GM13977 (cell line): ENCODE measurements around the gene UNC5A.

Experiments used
- DNase-seq: peaks from one replicate; pipeline ENCODE4 v3.0.0; 2012; ENCODE audit warnings: low spot score
- in situ Hi-C: fragments of 300-500 bp; cut with MboI; formaldehyde crosslinking; loops from one replicate; pipeline ENCODE4 v1.12.0; 2022; ENCODE audit warnings: low sequenced_read_pairs, low pct_unique_long_range_greater_than_20kb, mixed read lengths, inconsistent platforms; ENCODE audit not compliant: unreplicated experiment
- TF ChIP-seq, protein P1 (sequence below): IDR thresholded peaks from 2 replicates; pipeline ENCODE4 v1.5.1; 2012; ENCODE audit warnings: mild to moderate bottlenecking, control low read depth; ENCODE audit not compliant: insufficient read depth; ENCODE audit errors: extremely low read depth, missing control alignments

Gene UNC5A

GRCh38 chr5:176820937-176821336 is 10.6 kb downstream of the UNC5A start:
- in situ Hi-C loops: no loop called here
- no peak for DNase-seq
- TF ChIP-seq, protein P1, sequence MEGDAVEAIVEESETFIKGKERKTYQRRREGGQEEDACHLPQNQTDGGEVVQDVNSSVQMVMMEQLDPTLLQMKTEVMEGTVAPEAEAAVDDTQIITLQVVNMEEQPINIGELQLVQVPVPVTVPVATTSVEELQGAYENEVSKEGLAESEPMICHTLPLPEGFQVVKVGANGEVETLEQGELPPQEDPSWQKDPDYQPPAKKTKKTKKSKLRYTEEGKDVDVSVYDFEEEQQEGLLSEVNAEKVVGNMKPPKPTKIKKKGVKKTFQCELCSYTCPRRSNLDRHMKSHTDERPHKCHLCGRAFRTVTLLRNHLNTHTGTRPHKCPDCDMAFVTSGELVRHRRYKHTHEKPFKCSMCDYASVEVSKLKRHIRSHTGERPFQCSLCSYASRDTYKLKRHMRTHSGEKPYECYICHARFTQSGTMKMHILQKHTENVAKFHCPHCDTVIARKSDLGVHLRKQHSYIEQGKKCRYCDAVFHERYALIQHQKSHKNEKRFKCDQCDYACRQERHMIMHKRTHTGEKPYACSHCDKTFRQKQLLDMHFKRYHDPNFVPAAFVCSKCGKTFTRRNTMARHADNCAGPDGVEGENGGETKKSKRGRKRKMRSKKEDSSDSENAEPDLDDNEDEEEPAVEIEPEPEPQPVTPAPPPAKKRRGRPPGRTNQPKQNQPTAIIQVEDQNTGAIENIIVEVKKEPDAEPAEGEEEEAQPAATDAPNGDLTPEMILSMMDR: no peak

DNA sequence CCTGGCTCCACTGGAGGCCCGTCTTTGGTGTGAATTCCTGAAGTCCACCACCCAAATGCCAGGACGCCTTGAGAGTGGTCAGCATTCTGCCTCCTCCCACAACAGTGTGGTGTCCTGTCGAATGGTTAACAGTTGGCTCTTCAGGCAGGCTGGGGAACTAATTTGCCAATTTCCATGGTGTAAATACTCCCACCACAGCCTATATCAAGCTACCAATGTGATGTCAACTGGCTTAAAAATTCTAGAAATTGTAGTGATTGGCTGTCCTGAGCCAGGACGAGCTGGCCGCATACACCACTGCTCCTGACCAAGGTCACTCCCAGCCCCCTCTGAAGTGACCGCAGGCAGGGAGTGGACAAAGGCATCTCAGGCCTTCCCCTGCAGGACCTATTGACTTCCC is 11.1 kb downstream of the UNC5A start:
- in situ Hi-C loops: no loop called here
- TF ChIP-seq, protein P1: no peak
- DNase-seq: no peak

DNA sequence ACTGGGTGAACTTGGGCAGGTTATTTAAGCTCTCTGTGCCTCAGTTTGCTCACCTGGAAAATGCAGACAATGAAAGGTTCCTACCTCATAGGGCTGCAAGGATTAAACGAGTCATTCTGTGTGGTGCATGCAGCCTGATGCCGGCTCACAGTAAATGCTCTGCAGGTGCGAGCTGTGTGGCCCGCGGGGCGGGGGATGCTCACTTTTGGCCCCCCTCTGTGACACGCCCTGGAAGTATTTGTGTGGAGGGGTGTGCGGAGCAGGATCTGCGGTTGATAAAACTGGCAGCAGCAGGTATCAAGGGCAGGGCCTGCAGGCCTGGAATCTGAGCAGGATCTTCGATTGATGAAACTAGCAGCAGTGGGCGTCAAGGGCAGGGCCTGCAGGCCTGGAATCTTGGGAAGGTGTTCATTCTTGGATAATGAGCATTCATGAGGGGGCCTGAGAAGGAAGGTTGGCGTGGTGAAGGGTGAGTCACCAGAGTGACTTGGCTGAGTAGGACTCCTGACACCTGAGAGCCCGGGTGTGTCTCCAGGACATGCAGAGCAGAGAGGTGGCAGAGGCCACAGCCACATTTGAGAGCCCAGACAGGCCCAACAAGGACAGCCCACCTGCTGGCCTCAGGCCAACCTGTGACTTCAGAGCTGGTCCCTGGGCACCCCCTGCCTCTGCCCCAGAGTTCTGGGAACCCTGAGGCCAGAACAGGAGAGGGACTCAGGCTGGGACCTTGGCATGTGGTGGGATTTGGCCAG is 11.9 kb downstream of the UNC5A start:
- TF ChIP-seq, protein P1: no peak
- in situ Hi-C loops: no loop called here
- no peak for DNase-seq

DNA sequence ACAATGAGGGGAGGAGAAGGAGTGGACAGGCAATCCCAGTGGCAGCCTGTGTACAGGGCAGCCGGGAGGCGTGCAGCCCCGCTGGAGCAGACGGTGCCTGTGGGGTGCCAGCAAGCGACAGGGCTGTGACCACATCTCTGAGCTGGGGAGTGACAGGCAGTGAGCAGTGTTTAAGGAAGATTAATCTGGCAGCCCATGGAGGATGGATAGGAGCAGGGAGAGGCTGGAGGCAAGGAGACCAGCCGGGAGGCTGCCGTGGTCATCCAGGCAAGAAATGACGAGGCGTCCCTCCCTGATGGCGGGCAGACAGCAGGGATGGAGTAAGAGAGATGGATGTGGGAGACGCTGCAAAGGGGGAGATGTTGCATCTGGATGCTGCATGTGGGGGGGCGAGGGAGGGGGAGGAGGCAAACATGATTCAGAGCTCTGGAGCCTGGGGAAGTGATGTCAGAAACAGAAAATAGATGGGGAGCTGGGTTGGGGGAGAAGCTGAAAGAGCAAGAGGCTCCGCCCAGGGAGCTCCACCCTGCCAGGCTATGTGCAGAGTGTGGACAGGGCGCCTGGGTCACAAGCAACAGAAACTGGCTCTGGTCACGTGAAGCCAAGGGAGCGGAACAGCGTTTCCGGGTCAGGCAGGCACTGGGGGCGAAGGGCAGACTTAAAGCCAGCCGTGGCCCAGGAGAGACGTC is 12.6 kb downstream of the UNC5A start:
- in situ Hi-C loops: no loop called here
- TF ChIP-seq, protein P1: no peak
- DNase-seq: no peak

GRCh38 chr5:176823869-176824412 is 13.6 kb downstream of the UNC5A start:
- in situ Hi-C loops: no loop called here
- TF ChIP-seq, protein P1: no peak
- DNase-seq: no peak

- TF ChIP-seq, protein P1: no peak
- no peak for DNase-seq
- in situ Hi-C loops: no loop called here
These were observed 14.2 kb downstream of the UNC5A start for GRCh38 chr5:176824604-176825003.
